Effector memory CD4-positive, alpha-beta T cell (primary cell): Measurements from ENCODE around the gene LMO7.

Experiments used
- DNase-seq, 3 donors: peaks; one replicate each; pipeline ENCODE4 v3.0.0-alpha.2; 2020
- H3K27ac ChIP-seq: 2 replicates; pipeline ENCODE4 v1.7.0; 2013; ENCODE audit warnings: mild to moderate bottlenecking, low read length, moderate library complexity; ENCODE audit not compliant: insufficient read depth, poor library complexity, severe bottlenecking
- H3K27me3 ChIP-seq: replicated peaks from 2 replicates; pipeline ENCODE4 v1.7.0; 2013; ENCODE audit warnings: mild to moderate bottlenecking, low read length; ENCODE audit not compliant: insufficient read depth, control insufficient read depth, poor library complexity, severe bottlenecking
- H3K36me3 ChIP-seq: 2 replicates; pipeline ENCODE4 v1.7.0; 2013; ENCODE audit warnings: mild to moderate bottlenecking, low read length, moderate library complexity; ENCODE audit not compliant: control insufficient read depth, insufficient read depth
- H3K4me1 ChIP-seq: 2 replicates; pipeline ENCODE4 v1.7.0; 2013; ENCODE audit warnings: low read length, mild to moderate bottlenecking; ENCODE audit not compliant: control insufficient read depth, insufficient read depth, poor library complexity, severe bottlenecking
- H3K4me3 ChIP-seq: 2 replicates; pipeline ENCODE4 v1.7.0; 2013; ENCODE audit warnings: low read length, low read depth, mild to moderate bottlenecking; ENCODE audit not compliant: insufficient read depth, poor library complexity, severe bottlenecking
- H3K9me3 ChIP-seq: 2 replicates; pipeline ENCODE4 v1.7.0; 2013; ENCODE audit warnings: mild to moderate bottlenecking, low read length, moderate library complexity; ENCODE audit not compliant: control insufficient read depth

The LMO7 gene

GRCh38 chr13:75812751-75813181, 176.6 kb downstream of the LMO7 start:
- Histone ChIP-seq H3K27me3 (no peaks in the 10 kb centered on the region), H3K4me1 (no peaks in the 10 kb centered on the region), H3K4me3 (no peak overlapping the region), H3K9me3 (no peaks in the 10 kb centered on the region), H3K27ac (no peak overlapping the region), H3K36me3 (no peaks in the 10 kb centered on the region)
- no peak for DNase-seq

- DNase-seq = no peak
- Histone ChIP-seq H3K36me3 (no peaks in the 10 kb centered on the region), H3K27ac (no peak overlapping the region), H3K9me3 (no peaks in the 10 kb centered on the region), H3K4me3 (no peak overlapping the region), H3K27me3 (no peaks in the 10 kb centered on the region), H3K4me1 (no peaks in the 10 kb centered on the region)
Measured at GRCh38 chr13:75813323-75813722, 177.2 kb downstream of the LMO7 start.

GRCh38 chr13:75818179-75818967, 182.2 kb downstream of the LMO7 start:
- Histone ChIP-seq H3K27me3 (no peaks in the 10 kb centered on the region), H3K4me3 (no peak overlapping the region), H3K9me3 (no peaks in the 10 kb centered on the region), H3K36me3 (no peaks in the 10 kb centered on the region), H3K27ac (no peak overlapping the region), H3K4me1 (no peaks in the 10 kb centered on the region)
- no peak for DNase-seq

- Histone ChIP-seq H3K27ac (no peak overlapping the region), H3K36me3 (peaks cover 5% of the 10 kb centered on the region), H3K27me3 (no peaks in the 10 kb centered on the region), H3K9me3 (no peaks in the 10 kb centered on the region), H3K4me1 (no peaks in the 10 kb centered on the region), H3K4me3 (no peak overlapping the region)
- DNase-seq = no peak
Measured at GRCh38 chr13:75818968-75819225, 182.8 kb downstream of the LMO7 start.

GRCh38 chr13:75825161-75825560, 189.0 kb downstream of the LMO7 start:
- Histone ChIP-seq H3K36me3 (peaks cover 5% of the 10 kb centered on the region), H3K4me3 (no peak overlapping the region), H3K9me3 (no peaks in the 10 kb centered on the region), H3K4me1 (no peaks in the 10 kb centered on the region), H3K27me3 (no peaks in the 10 kb centered on the region), H3K27ac (no peak overlapping the region)
- no peak for DNase-seq

- Histone ChIP-seq H3K36me3 (peaks cover 5% of the 10 kb centered on the region), H3K4me3 (no peak overlapping the region), H3K4me1 (no peaks in the 10 kb centered on the region), H3K9me3 (no peaks in the 10 kb centered on the region), H3K27ac (no peak overlapping the region), H3K27me3 (no peaks in the 10 kb centered on the region)
- DNase-seq = no peak
Measured at GRCh38 chr13:75825594-75825993, 189.5 kb downstream of the LMO7 start.

GRCh38 chr13:75826391-75826790, 190.3 kb downstream of the LMO7 start:
- DNase-seq = no peak
- Histone ChIP-seq H3K36me3 (peaks cover 5% of the 10 kb centered on the region), H3K4me3 (no peak overlapping the region), H3K4me1 (no peaks in the 10 kb centered on the region), H3K27me3 (no peaks in the 10 kb centered on the region), H3K9me3 (no peaks in the 10 kb centered on the region), H3K27ac (no peak overlapping the region)

- Histone ChIP-seq H3K36me3 (no peaks in the 10 kb centered on the region), H3K27me3 (no peaks in the 10 kb centered on the region), H3K4me1 (no peaks in the 10 kb centered on the region), H3K27ac (no peak overlapping the region), H3K9me3 (no peaks in the 10 kb centered on the region), H3K4me3 (no peak overlapping the region)
- DNase-seq = no peak
Measured at GRCh38 chr13:75829830-75830229, 193.7 kb downstream of the LMO7 start.

GRCh38 chr13:75830842-75831241, 194.7 kb downstream of the LMO7 start:
- Histone ChIP-seq H3K27me3 (no peaks in the 10 kb centered on the region), H3K4me3 (no peak overlapping the region), H3K27ac (no peak overlapping the region), H3K9me3 (no peaks in the 10 kb centered on the region), H3K4me1 (no peaks in the 10 kb centered on the region), H3K36me3 (no peaks in the 10 kb centered on the region)
- DNase-seq = no peak

- no peak for DNase-seq
- Histone ChIP-seq H3K36me3 (no peaks in the 10 kb centered on the region), H3K4me3 (no peak overlapping the region), H3K4me1 (no peaks in the 10 kb centered on the region), H3K27ac (no peak overlapping the region), H3K9me3 (no peaks in the 10 kb centered on the region), H3K27me3 (no peaks in the 10 kb centered on the region)
Measured at GRCh38 chr13:75831389-75831788, 195.3 kb downstream of the LMO7 start.
